Naive thymus-derived CD4-positive, alpha-beta T cell (primary cell): ENCODE measurements around the gene OOSP4A. TPM values are rescaled to one million over a fixed set of nuclear protein-coding genes. Genes with fewer than 3 reads are reported as not detected.

ENCODE experiments used
- ATAC-seq: fragments of 150-1000 bp; cut with Tn5 transposase; 2 replicates; pipeline ENCODE4 v1.10.0; 2021; ENCODE audit warnings: mild to moderate bottlenecking, moderate library complexity
- CTCF ChIA-PET: fragments of 350-600 bp; sonication (Branson Sonifier 250); formaldehyde crosslinking; loops from one replicate; lab custom pipeline; 2021; ENCODE audit warnings: antibody characterized with exemption; lab: Charles Lee
- POLR2A ChIA-PET: fragments of 350-600 bp; sonication (Branson Sonifier 250); formaldehyde crosslinking; loops from one replicate; lab custom pipeline; 2021; ENCODE audit warnings: antibody characterized with exemption, inconsistent platforms; lab: Charles Lee
- DNase-seq, 9 donors: peaks; one replicate each; pipeline versions ENCODE4 v3.0.0 to v3.0.0-alpha.2; 2020 to 2022; ENCODE audit warnings: mixed read lengths in 1 of 9
- H3K27ac ChIP-seq: one replicate; pipeline ENCODE4 v1.7.0; 2013; ENCODE audit warnings: mild to moderate bottlenecking, low read depth, low read length, moderate library complexity
- H3K27me3 ChIP-seq, 2 donors: one replicate each; pipeline ENCODE4 v1.7.0; 2013; ENCODE audit warnings: low read length in 2 of 2, mild to moderate bottlenecking in 2 of 2, moderate library complexity in 2 of 2; ENCODE audit not compliant: control insufficient read depth in 2 of 2, insufficient read depth in 2 of 2
- H3K36me3 ChIP-seq, 3 experiments: 1 replicate in 2 of 3; 2 replicates in 1 of 3; pipeline ENCODE4 v1.7.0; 2013; ENCODE audit warnings: low read length in 3 of 3, mild to moderate bottlenecking in 3 of 3, moderate library complexity in 1 of 3; ENCODE audit not compliant: insufficient read depth in 3 of 3, control insufficient read depth in 2 of 3
- H3K4me1 ChIP-seq, 2 donors: one replicate each; pipeline ENCODE4 v1.7.0; 2013; ENCODE audit warnings: low read length in 2 of 2, mild to moderate bottlenecking in 2 of 2, moderate library complexity in 1 of 2; ENCODE audit not compliant: control insufficient read depth in 2 of 2, insufficient read depth in 2 of 2
- H3K4me3 ChIP-seq: 2 replicates; pipeline ENCODE4 v1.7.0; 2013; ENCODE audit warnings: mild to moderate bottlenecking, low read length
- H3K9me3 ChIP-seq, 3 experiments: 1 replicate in 2 of 3; 2 replicates in 1 of 3; pipeline ENCODE4 v1.7.0; 2013; ENCODE audit warnings: low read length in 3 of 3; ENCODE audit not compliant: control insufficient read depth in 2 of 3
- H3K27ac Mint-ChIP-seq, 9 donors: one replicate each; pipeline ENCODE4 v1.8.0; 2020 to 2022; ENCODE audit warnings: mixed read lengths in 9 of 9, mild to moderate bottlenecking in 8 of 9, moderate library complexity in 5 of 9, inconsistent platforms in 2 of 9
- H3K27me3 Mint-ChIP-seq, 5 donors: one replicate each; pipeline ENCODE4 v1.8.0; 2021 to 2022; ENCODE audit warnings: mixed read lengths in 5 of 5, mild to moderate bottlenecking in 1 of 5
- H3K36me3 Mint-ChIP-seq, 5 donors: one replicate each; pipeline ENCODE4 v1.8.0; 2020 to 2022; ENCODE audit warnings: mixed read lengths in 5 of 5, mild to moderate bottlenecking in 3 of 5, inconsistent platforms in 1 of 5
- H3K4me1 Mint-ChIP-seq, 7 donors: one replicate each; pipeline ENCODE4 v1.8.0; 2020 to 2022; ENCODE audit warnings: mixed read lengths in 7 of 7, mild to moderate bottlenecking in 3 of 7, inconsistent platforms in 1 of 7
- H3K4me3 Mint-ChIP-seq, 10 donors: one replicate each; pipeline ENCODE4 v1.8.0; 2020 to 2022; ENCODE audit warnings: mild to moderate bottlenecking in 10 of 10, mixed read lengths in 10 of 10, moderate library complexity in 6 of 10, inconsistent platforms in 2 of 10
- H3K9me3 Mint-ChIP-seq, 11 donors: one replicate each; pipeline ENCODE4 v1.8.0; 2020 to 2022; ENCODE audit warnings: mixed read lengths in 11 of 11, mild to moderate bottlenecking in 4 of 11, inconsistent platforms in 1 of 11, moderate library complexity in 1 of 11
- intact Hi-C, 2 donors: fragments of 100-400 bp; cut with micrococcal nuclease; formaldehyde crosslinking; loops; one replicate each; pipeline ENCODE4 v1.15.1; 2023
- polyA plus RNA-seq, 2 donors: library from polyadenylated mRNA; unstranded; fragments of 300-500 nt; fragmentation: Illumina TruSeq; gene quantifications; one replicate each; pipeline ENCODE4 v1.2.3, GENCODE V29; 2021
- total RNA-seq, 6 experiments: library from RNA in 5 of 6; stranded (reverse) in 5 of 6; gene quantifications; 1 replicate in 5 of 6; 2 replicates in 1 of 6; pipeline ENCODE4 v1.2.3 and lab custom pipeline; 2021 to 2026

The OOSP4A gene
- total RNA-seq: not detected
- polyA plus RNA-seq: not detected
- total RNA-seq (lab: John Stamatoyannopoulos, UW): not detected

- Histone ChIP-seq H3K4me3 (no peak within 1 kb of the TSS), H3K27ac (no peak within 1 kb of the TSS), H3K9me3 (no peaks in the 10 kb centered on the region), H3K27me3 (no peaks in the 10 kb centered on the region), H3K36me3 (no peaks in the 10 kb centered on the region), H3K4me1 (no peaks in the 10 kb centered on the region)
- CTCF ChIA-PET: interaction anchor here (0.8 kb wide), 1 partner anchor 177 kb away, joined by 4 read pairs; no protein-coding TSS in a partner anchor
- Mint-ChIP-seq H3K9me3 (peaks cover 0 to 3% (median 0%) of the 10 kb centered on the region in 11 donors), H3K36me3 (peaks cover 0 to 4% (median 0%) of the 10 kb centered on the region in 5 donors), H3K4me1 (no peaks in the 10 kb centered on the region), H3K4me3 (no peak within 1 kb of the TSS), H3K27ac (no peak within 1 kb of the TSS), H3K27me3 (peaks cover 3 to 16% (median 7%) of the 10 kb centered on the region in 5 donors)
- intact Hi-C loops: no loop called here
- DNase-seq (no peak), ATAC-seq (no peak)
- POLR2A ChIA-PET: no interaction called here
Observed at GRCh38 chr11:59963733-59964132, at the start of gene OOSP4A. TSS of gene OOSP4A (plus strand) at chr11:59964033. CDS start at chr11:59964033, 0 bp downstream.

DNA sequence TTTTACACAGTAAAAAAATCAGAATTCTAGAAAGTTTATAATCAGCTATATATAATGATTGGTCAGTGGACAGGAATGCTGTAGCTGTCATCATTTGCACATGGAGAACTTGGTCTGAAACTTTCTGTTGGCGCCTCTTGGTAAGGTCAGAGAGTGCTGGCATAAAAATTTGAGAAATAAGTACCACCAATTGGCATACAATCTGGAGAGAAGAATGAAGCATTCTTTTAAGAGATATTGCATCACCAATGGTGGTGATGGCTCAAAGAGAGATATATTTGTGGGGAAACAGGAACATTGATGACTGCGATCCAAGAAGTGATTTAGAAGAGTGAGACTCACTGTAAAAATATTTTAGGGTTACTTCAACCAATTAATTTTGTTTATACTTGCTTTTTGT lies 45.4 kb upstream of the OOSP4A start:
- H3K4me3 ChIP-seq: no peak overlapping the region
- peaks cover 17 to 78% (median 29%) of the 10 kb centered on the region in 11 donors for H3K9me3 Mint-ChIP-seq
- H3K36me3 ChIP-seq: no peaks in the 10 kb centered on the region
- peaks cover 0 to 17% (median 8%) of the 10 kb centered on the region in 5 donors for H3K36me3 Mint-ChIP-seq
- H3K27me3 Mint-ChIP-seq: peaks cover 2 to 15% (median 6%) of the 10 kb centered on the region in 5 donors
- ATAC-seq (no peak), DNase-seq (no peak)
- H3K9me3 ChIP-seq: peaks cover 0 to 15% (median 5%) of the 10 kb centered on the region in 3 experiments
- ChIA-PET CTCF (interaction anchor here (0.6 kb wide), 1 partner anchor 166 kb away, joined by 3 read pairs; no protein-coding TSS in a partner anchor), POLR2A (no interaction called here)
- no peaks in the 10 kb centered on the region for H3K27me3 ChIP-seq
- H3K27ac Mint-ChIP-seq: no peak overlapping the region
- peaks cover 0 to 2% (median 0%) of the 10 kb centered on the region in 7 donors for H3K4me1 Mint-ChIP-seq
- no peak overlapping the region for H3K4me3 Mint-ChIP-seq
- H3K4me1 ChIP-seq: no peaks in the 10 kb centered on the region
- no peak overlapping the region for H3K27ac ChIP-seq
- intact Hi-C loops: loop anchor here (2.0 kb wide), 1 partner anchor 164 kb away; the partner anchor contains the start of gene STX3 (in 2 of the 2)

DNA sequence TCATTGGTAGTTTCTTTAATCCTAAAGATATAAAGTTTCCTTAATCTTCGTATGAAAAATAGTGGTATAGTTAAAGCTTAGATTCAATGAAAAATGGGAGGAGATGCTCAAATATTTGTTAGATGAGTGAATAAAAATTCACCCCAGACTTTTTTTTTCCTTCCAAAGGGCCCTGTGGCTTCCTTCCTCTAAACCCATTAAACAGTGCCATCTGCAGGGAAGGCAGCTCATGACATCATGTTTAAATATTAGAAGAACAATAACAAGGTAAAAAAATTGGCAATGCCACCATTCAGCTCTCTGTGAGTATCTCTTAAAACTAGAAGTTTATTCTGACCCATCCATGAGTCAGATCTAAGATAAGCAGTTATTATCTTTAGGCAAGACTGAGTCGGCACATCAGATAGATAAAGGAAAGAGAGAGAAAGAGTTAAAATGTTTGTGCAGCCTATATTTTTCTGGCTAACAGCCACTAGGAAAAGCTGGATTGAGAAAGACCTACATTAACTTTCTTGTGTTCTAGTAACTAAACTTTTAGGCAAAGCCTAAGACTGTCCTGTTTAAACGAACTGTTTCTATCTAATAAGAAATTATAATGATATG lies 44.7 kb upstream of the OOSP4A start:
- Histone ChIP-seq H3K9me3 (peaks cover 0 to 21% (median 5%) of the 10 kb centered on the region in 3 experiments), H3K4me1 (no peaks in the 10 kb centered on the region), H3K27ac (no peak overlapping the region), H3K27me3 (no peaks in the 10 kb centered on the region), H3K4me3 (no peak overlapping the region), H3K36me3 (no peaks in the 10 kb centered on the region)
- peaks cover 0 to 2% (median 0%) of the 10 kb centered on the region in 7 donors for H3K4me1 Mint-ChIP-seq
- peaks cover 0 to 15% (median 5%) of the 10 kb centered on the region in 5 donors for H3K27me3 Mint-ChIP-seq
- H3K27ac Mint-ChIP-seq: no peak overlapping the region
- intact Hi-C loops: loop anchor here (1.0 to 2.0 kb wide), 2 partner anchors 96 to 164 kb away; partner anchors contain the start of gene STX3 (in 2 of the 2)
- DNase-seq (no peak), ATAC-seq (no peak)
- CTCF ChIA-PET: interaction anchor here (0.5 to 0.6 kb wide), 3 partner anchors 12 to 166 kb away, joined by 3 to 5 read pairs (median 3); no protein-coding TSS in a partner anchor
- no peak overlapping the region for H3K4me3 Mint-ChIP-seq
- POLR2A ChIA-PET: no interaction called here
- H3K36me3 Mint-ChIP-seq: peaks cover 0 to 17% (median 8%) of the 10 kb centered on the region in 5 donors
- H3K9me3 Mint-ChIP-seq: peaks cover 20 to 79% (median 29%) of the 10 kb centered on the region in 11 donors

GRCh38 chr11:59923813-59924212 lies 40.0 kb upstream of the OOSP4A start:
- H3K4me1 Mint-ChIP-seq: peaks cover 0 to 2% (median 0%) of the 10 kb centered on the region in 7 donors
- no peak overlapping the region for H3K4me3 Mint-ChIP-seq
- H3K9me3 ChIP-seq: peaks cover 0 to 28% (median 5%) of the 10 kb centered on the region in 3 experiments
- H3K36me3 ChIP-seq: no peaks in the 10 kb centered on the region
- intact Hi-C loops: no loop called here
- ChIA-PET POLR2A (no interaction called here), CTCF (no interaction called here)
- H3K27me3 ChIP-seq: no peaks in the 10 kb centered on the region
- H3K27ac Mint-ChIP-seq: no peak overlapping the region
- ATAC-seq (no peak), DNase-seq (peak in 1 of 9 donors; percentile 3)
- peaks cover 0 to 24% (median 16%) of the 10 kb centered on the region in 5 donors for H3K36me3 Mint-ChIP-seq
- peaks cover 28 to 98% (median 40%) of the 10 kb centered on the region in 11 donors for H3K9me3 Mint-ChIP-seq
- no peak overlapping the region for H3K4me3 ChIP-seq
- H3K27me3 Mint-ChIP-seq: peaks cover 0 to 6% (median 6%) of the 10 kb centered on the region in 5 donors
- no peak overlapping the region for H3K27ac ChIP-seq
- H3K4me1 ChIP-seq: no peaks in the 10 kb centered on the region

GRCh38 chr11:59931688-59932087 lies 32.1 kb upstream of the OOSP4A start:
- CTCF ChIA-PET: interaction anchor here (0.6 kb wide), 1 partner anchor 13 kb away, joined by 3 read pairs; no protein-coding TSS in a partner anchor
- intact Hi-C loops: no loop called here
- Histone ChIP-seq H3K36me3 (no peaks in the 10 kb centered on the region), H3K27ac (no peak overlapping the region), H3K4me3 (no peak overlapping the region), H3K9me3 (peaks cover 0 to 11% (median 0%) of the 10 kb centered on the region in 3 experiments), H3K4me1 (no peaks in the 10 kb centered on the region), H3K27me3 (no peaks in the 10 kb centered on the region)
- no peak for ATAC-seq
- H3K27me3 Mint-ChIP-seq: peaks cover 0 to 9% (median 5%) of the 10 kb centered on the region in 5 donors
- no peaks in the 10 kb centered on the region for H3K4me1 Mint-ChIP-seq
- H3K27ac Mint-ChIP-seq: no peak overlapping the region
- no peak for DNase-seq
- H3K9me3 Mint-ChIP-seq: peaks cover 7 to 45% (median 17%) of the 10 kb centered on the region in 11 donors
- no peak overlapping the region for H3K4me3 Mint-ChIP-seq
- POLR2A ChIA-PET: no interaction called here
- H3K36me3 Mint-ChIP-seq: peaks cover 0 to 13% (median 5%) of the 10 kb centered on the region in 5 donors

- CTCF ChIA-PET: interaction anchor here (0.6 to 0.8 kb wide), 2 partner anchors 37 to 1049 kb away, joined by 3 read pairs; no protein-coding TSS in a partner anchor
Observed at GRCh38 chr11:59938132-59938531, 25.7 kb upstream of the OOSP4A start, which contains the start of gene OOSP1. TSS of gene OOSP1 (plus strand) at chr11:59938432. CDS start at chr11:59938455, 23 bp downstream.

More at GRCh38 chr11:59938132-59938531, 25.7 kb upstream of the OOSP4A start, which contains the start of gene OOSP1:
- no peaks in the 10 kb centered on the region for H3K9me3 ChIP-seq
- Mint-ChIP-seq H3K36me3 (no peaks in the 10 kb centered on the region), H3K4me1 (peaks cover 0 to 5% (median 0%) of the 10 kb centered on the region in 7 donors), H3K27me3 (peaks cover 0 to 22% (median 17%) of the 10 kb centered on the region in 5 donors), H3K27ac (no peak within 1 kb of the TSS), H3K4me3 (no peak within 1 kb of the TSS), H3K9me3 (peaks cover 0 to 6% (median 0%) of the 10 kb centered on the region in 11 donors)
- no peak within 1 kb of the TSS for H3K27ac ChIP-seq
- H3K27me3 ChIP-seq: no peaks in the 10 kb centered on the region
- no peaks in the 10 kb centered on the region for H3K4me1 ChIP-seq
- ATAC-seq (no peak), DNase-seq (no peak)
- intact Hi-C loops: no loop called here
- POLR2A ChIA-PET: no interaction called here
- H3K36me3 ChIP-seq: no peaks in the 10 kb centered on the region
- H3K4me3 ChIP-seq: no peak within 1 kb of the TSS
